Measurements from ENCODE around the gene SPRED2.
A peak's percentile ranks its signal among the peaks of the same experiment; 100 is the strongest.
"Not testable (repeated sequence)": the region's sequence is repeated elsewhere in the genome, so short reads cannot be mapped to it uniquely, and the experiment has no call there.

SPRED2 gene

GRCh38 chr2:65339648-65340047, 92.8 kb downstream of the SPRED2 start:
- Histone ChIP-seq H3K27ac (ENCODE audit: low read depth in 2 of 2, low read length in 2 of 2) (no peak overlapping the region), H3K9ac (ENCODE audit: low read depth in 1 of 2, low read length in 2 of 2) (no peak overlapping the region), H3K27me3 (ENCODE audit: control insufficient read depth in 2 of 2, insufficient read depth in 2 of 2, low read length in 2 of 2) (no peaks in the 10 kb centered on the region), H3K9me3 (ENCODE audit: control insufficient read depth in 2 of 2, low read length in 2 of 2) (no peaks in the 10 kb centered on the region), H3K4me3 (ENCODE audit: low read length in 2 of 2) (no peak overlapping the region), H3K4me1 (ENCODE audit: control insufficient read depth in 2 of 2, insufficient read depth in 2 of 2, low read length in 2 of 2) (no peaks in the 10 kb centered on the region), H3K36me3 (ENCODE audit: control insufficient read depth in 2 of 2, insufficient read depth in 2 of 2, low read length in 2 of 2) (peaks cover 2 to 4% of the 10 kb centered on the region in 2 donors)

DNA sequence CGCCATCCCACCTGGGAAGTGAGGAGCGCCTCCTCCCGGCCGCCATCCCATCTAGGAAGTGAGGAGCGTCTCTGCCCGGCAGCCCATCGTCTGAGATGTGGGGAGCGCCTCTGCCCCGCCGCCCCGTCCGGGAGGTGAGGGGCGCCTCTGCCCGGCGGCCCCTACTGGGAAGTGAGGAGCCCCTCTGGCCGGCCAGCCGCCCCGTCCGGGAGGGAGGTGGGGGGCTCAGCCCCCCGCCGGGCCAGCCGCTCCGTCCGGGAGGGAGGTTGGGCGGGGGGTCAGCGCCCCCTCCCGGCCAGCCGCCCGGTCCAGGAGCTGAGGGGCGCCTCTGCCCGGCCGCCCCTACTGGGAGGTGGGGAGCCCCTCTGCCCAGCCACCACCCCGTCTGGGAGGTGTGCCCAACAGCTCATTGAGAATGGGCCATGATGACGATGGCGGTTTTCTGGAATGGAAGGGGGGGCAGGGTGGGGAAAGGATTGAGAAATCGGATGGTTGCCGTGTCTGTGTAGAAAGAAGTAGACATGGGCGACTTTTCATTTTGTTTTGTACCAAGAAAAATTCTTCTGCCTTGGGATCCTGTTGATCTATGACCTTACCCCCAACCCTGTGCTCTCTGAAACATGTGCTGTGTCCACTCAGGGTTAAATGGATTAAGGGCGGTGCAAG, 93.4 kb downstream of the SPRED2 start:
- not testable (repeated sequence) for H3K4me3 ChIP-seq (ENCODE audit: low read length in 2 of 2); H3K27ac ChIP-seq (ENCODE audit: low read depth in 2 of 2, low read length in 2 of 2); H3K9me3 ChIP-seq (ENCODE audit: control insufficient read depth in 2 of 2, low read length in 2 of 2); H3K27me3 ChIP-seq (ENCODE audit: control insufficient read depth in 2 of 2, insufficient read depth in 2 of 2, low read length in 2 of 2); H3K36me3 ChIP-seq (ENCODE audit: control insufficient read depth in 2 of 2, insufficient read depth in 2 of 2, low read length in 2 of 2); H3K4me1 ChIP-seq (ENCODE audit: control insufficient read depth in 2 of 2, insufficient read depth in 2 of 2, low read length in 2 of 2); H3K9ac ChIP-seq (ENCODE audit: low read depth in 1 of 2, low read length in 2 of 2)

GRCh38 chr2:65337915-65338314, 94.5 kb downstream of the SPRED2 start:
- H3K36me3 ChIP-seq (ENCODE audit: control insufficient read depth in 2 of 2, insufficient read depth in 2 of 2, low read length in 2 of 2), result peaks cover 9 to 12% of the 10 kb centered on the region in 2 donors
- not testable (repeated sequence) for H3K9me3 ChIP-seq (ENCODE audit: control insufficient read depth in 2 of 2, low read length in 2 of 2); H3K9ac ChIP-seq (ENCODE audit: low read depth in 1 of 2, low read length in 2 of 2); H3K27ac ChIP-seq (ENCODE audit: low read depth in 2 of 2, low read length in 2 of 2); H3K4me1 ChIP-seq (ENCODE audit: control insufficient read depth in 2 of 2, insufficient read depth in 2 of 2, low read length in 2 of 2); H3K27me3 ChIP-seq (ENCODE audit: control insufficient read depth in 2 of 2, insufficient read depth in 2 of 2, low read length in 2 of 2); H3K4me3 ChIP-seq (ENCODE audit: low read length in 2 of 2)

DNA sequence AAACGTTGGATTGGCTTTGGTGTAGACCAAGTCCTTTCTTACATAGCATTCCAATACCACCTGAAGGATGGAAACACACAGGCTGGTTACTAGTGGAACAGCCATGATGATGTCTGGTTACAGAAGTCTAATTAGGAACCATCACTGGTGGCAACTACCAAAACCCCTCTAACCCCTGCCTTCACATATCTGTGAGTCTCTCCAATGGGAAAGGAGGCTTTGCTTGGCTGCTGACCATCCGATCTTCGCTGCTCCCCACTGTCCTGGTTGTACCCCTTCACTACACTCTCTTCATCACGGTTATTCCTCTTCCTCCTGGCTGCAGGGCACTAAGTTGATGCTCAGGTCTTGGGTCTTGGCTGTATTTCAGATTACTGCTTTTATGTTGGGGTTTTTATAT, 97.7 kb downstream of the SPRED2 start:
- Histone ChIP-seq H3K9me3 (ENCODE audit: control insufficient read depth in 2 of 2, low read length in 2 of 2) (no peaks in the 10 kb centered on the region), H3K27me3 (ENCODE audit: control insufficient read depth in 2 of 2, insufficient read depth in 2 of 2, low read length in 2 of 2) (no peaks in the 10 kb centered on the region), H3K9ac (ENCODE audit: low read depth in 1 of 2, low read length in 2 of 2) (no peak overlapping the region), H3K27ac (ENCODE audit: low read depth in 2 of 2, low read length in 2 of 2) (no peak overlapping the region), H3K4me1 (ENCODE audit: control insufficient read depth in 2 of 2, insufficient read depth in 2 of 2, low read length in 2 of 2) (no peaks in the 10 kb centered on the region), H3K36me3 (ENCODE audit: control insufficient read depth in 2 of 2, insufficient read depth in 2 of 2, low read length in 2 of 2) (peaks cover 11 to 27% of the 10 kb centered on the region in 2 donors), H3K4me3 (ENCODE audit: low read length in 2 of 2) (no peak overlapping the region)

DNA sequence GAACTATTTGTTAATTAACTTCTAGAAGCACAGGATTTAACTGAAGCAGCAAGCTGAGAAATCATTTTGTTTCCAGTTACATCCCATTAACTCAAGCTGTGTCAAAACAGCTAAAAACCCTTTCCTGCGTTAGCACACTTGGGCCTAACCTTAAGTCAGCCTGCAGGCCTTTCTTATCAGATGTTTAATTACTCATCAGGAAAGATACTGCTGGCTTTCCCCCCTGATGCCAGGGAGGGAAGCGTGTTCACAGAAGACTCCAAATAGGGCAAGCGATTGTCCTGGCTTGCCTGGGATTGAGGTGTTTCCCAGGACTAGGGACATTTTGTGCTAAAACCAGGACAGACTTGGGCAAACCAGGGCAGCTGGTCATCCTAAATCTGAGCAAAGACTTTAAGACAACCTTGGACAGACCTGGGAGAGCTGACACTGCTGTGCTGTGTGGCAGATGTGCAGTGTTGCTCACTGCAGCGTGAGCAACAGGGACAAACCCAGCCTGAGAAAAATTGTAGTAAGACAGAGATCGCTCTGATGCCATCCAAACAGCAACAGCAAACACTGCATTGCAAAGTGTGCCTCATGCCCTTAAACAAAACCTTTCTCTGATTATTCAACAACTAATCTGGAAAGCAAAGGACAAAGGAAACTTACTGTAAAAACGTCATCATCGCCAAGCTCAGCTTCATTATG, 100.9 kb downstream of the SPRED2 start:
- H3K9ac ChIP-seq (ENCODE audit: low read depth in 1 of 2, low read length in 2 of 2), result no peak overlapping the region
- H3K4me3 ChIP-seq (ENCODE audit: low read length in 2 of 2), result no peak overlapping the region
- peaks cover 18 to 31% of the 10 kb centered on the region in 2 donors for H3K36me3 ChIP-seq (ENCODE audit: control insufficient read depth in 2 of 2, insufficient read depth in 2 of 2, low read length in 2 of 2)
- no peaks in the 10 kb centered on the region for H3K27me3 ChIP-seq (ENCODE audit: control insufficient read depth in 2 of 2, insufficient read depth in 2 of 2, low read length in 2 of 2)
- H3K4me1 ChIP-seq (ENCODE audit: control insufficient read depth in 2 of 2, insufficient read depth in 2 of 2, low read length in 2 of 2), result no peaks in the 10 kb centered on the region
- H3K9me3 ChIP-seq (ENCODE audit: control insufficient read depth in 2 of 2, low read length in 2 of 2), result no peaks in the 10 kb centered on the region
- H3K27ac ChIP-seq (ENCODE audit: low read depth in 2 of 2, low read length in 2 of 2), result no peak overlapping the region

- no peaks in the 10 kb centered on the region for H3K27me3 ChIP-seq (ENCODE audit: control insufficient read depth in 2 of 2, insufficient read depth in 2 of 2, low read length in 2 of 2)
- H3K27ac ChIP-seq (ENCODE audit: low read depth in 2 of 2, low read length in 2 of 2), result no peak overlapping the region
- no peak overlapping the region for H3K9ac ChIP-seq (ENCODE audit: low read depth in 1 of 2, low read length in 2 of 2)
- H3K9me3 ChIP-seq (ENCODE audit: control insufficient read depth in 2 of 2, low read length in 2 of 2), result no peaks in the 10 kb centered on the region
- no peaks in the 10 kb centered on the region for H3K4me1 ChIP-seq (ENCODE audit: control insufficient read depth in 2 of 2, insufficient read depth in 2 of 2, low read length in 2 of 2)
- H3K4me3 ChIP-seq (ENCODE audit: low read length in 2 of 2), result no peak overlapping the region
- H3K36me3 ChIP-seq (ENCODE audit: control insufficient read depth in 2 of 2, insufficient read depth in 2 of 2, low read length in 2 of 2), result peaks cover 15 to 30% of the 10 kb centered on the region in 2 donors
Observed at GRCh38 chr2:65329525-65329924, 102.9 kb downstream of the SPRED2 start.

DNA sequence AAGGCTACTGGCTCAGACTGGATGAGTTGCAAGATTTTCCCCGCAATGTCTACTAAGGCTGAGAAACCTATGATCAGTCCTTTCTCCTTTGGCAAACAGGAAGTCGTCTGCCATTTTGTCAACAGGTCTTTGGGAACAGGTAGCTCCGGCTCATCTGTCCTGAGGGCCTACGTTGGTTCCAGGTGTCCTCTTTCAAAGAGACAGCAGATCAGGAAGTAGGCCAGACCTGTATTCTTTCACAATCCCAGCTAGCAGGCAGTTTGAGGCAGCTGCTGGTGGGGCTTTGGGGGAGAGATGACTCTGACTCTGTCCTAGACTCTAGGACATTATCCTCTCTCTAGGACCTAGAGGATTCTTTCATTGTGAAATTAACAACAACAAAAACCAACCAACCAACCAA, 106.1 kb downstream of the SPRED2 start:
- H3K36me3 ChIP-seq (ENCODE audit: control insufficient read depth in 2 of 2, insufficient read depth in 2 of 2, low read length in 2 of 2), result peaks cover 8 to 18% of the 10 kb centered on the region in 2 donors
- no peak overlapping the region for H3K27ac ChIP-seq (ENCODE audit: low read depth in 2 of 2, low read length in 2 of 2)

GRCh38 chr2:65325066-65325465, 107.3 kb downstream of the SPRED2 start:
- Histone ChIP-seq H3K9me3 (ENCODE audit: control insufficient read depth in 2 of 2, low read length in 2 of 2) (no peaks in the 10 kb centered on the region), H3K9ac (ENCODE audit: low read depth in 1 of 2, low read length in 2 of 2) (no peak overlapping the region), H3K27ac (ENCODE audit: low read depth in 2 of 2, low read length in 2 of 2) (no peak overlapping the region), H3K36me3 (ENCODE audit: control insufficient read depth in 2 of 2, insufficient read depth in 2 of 2, low read length in 2 of 2) (peaks cover 8 to 10% of the 10 kb centered on the region in 2 donors), H3K27me3 (ENCODE audit: control insufficient read depth in 2 of 2, insufficient read depth in 2 of 2, low read length in 2 of 2) (no peaks in the 10 kb centered on the region), H3K4me3 (ENCODE audit: low read length in 2 of 2) (no peak overlapping the region), H3K4me1 (ENCODE audit: control insufficient read depth in 2 of 2, insufficient read depth in 2 of 2, low read length in 2 of 2) (peaks cover 3 to 5% of the 10 kb centered on the region in 2 donors)

More for the DNA sequence above, 106.1 kb downstream of the SPRED2 start:
- no peak overlapping the region for H3K4me3 ChIP-seq (ENCODE audit: low read length in 2 of 2)
- no peak overlapping the region for H3K9ac ChIP-seq (ENCODE audit: low read depth in 1 of 2, low read length in 2 of 2)
- H3K4me1 ChIP-seq (ENCODE audit: control insufficient read depth in 2 of 2, insufficient read depth in 2 of 2, low read length in 2 of 2), result no peaks in the 10 kb centered on the region
- no peaks in the 10 kb centered on the region for H3K9me3 ChIP-seq (ENCODE audit: control insufficient read depth in 2 of 2, low read length in 2 of 2)
- H3K27me3 ChIP-seq (ENCODE audit: control insufficient read depth in 2 of 2, insufficient read depth in 2 of 2, low read length in 2 of 2), result no peaks in the 10 kb centered on the region

- Histone ChIP-seq H3K27ac (ENCODE audit: low read depth in 2 of 2, low read length in 2 of 2) (peak overlapping the region in 1 of 2 donors; percentile 43), H3K36me3 (ENCODE audit: control insufficient read depth in 2 of 2, insufficient read depth in 2 of 2, low read length in 2 of 2) (peaks cover 6 to 16% of the 10 kb centered on the region in 2 donors)
Observed at GRCh38 chr2:65320946-65321345, 111.5 kb downstream of the SPRED2 start.

GRCh38 chr2:65320042-65320725, 112.2 kb downstream of the SPRED2 start:
- peaks cover 6 to 7% of the 10 kb centered on the region in 2 donors for H3K4me1 ChIP-seq (ENCODE audit: control insufficient read depth in 2 of 2, insufficient read depth in 2 of 2, low read length in 2 of 2)
- H3K9ac ChIP-seq (ENCODE audit: low read depth in 1 of 2, low read length in 2 of 2), result no peak overlapping the region
- H3K27me3 ChIP-seq (ENCODE audit: control insufficient read depth in 2 of 2, insufficient read depth in 2 of 2, low read length in 2 of 2), result no peaks in the 10 kb centered on the region
- no peaks in the 10 kb centered on the region for H3K9me3 ChIP-seq (ENCODE audit: control insufficient read depth in 2 of 2, low read length in 2 of 2)
- H3K36me3 ChIP-seq (ENCODE audit: control insufficient read depth in 2 of 2, insufficient read depth in 2 of 2, low read length in 2 of 2), result peaks cover 6 to 18% of the 10 kb centered on the region in 2 donors
- no peak overlapping the region for H3K4me3 ChIP-seq (ENCODE audit: low read length in 2 of 2)
- H3K27ac ChIP-seq (ENCODE audit: low read depth in 2 of 2, low read length in 2 of 2), result peak overlapping the region; percentile 43 to 51

More at GRCh38 chr2:65320946-65321345, 111.5 kb downstream of the SPRED2 start:
- Histone ChIP-seq H3K27me3 (ENCODE audit: control insufficient read depth in 2 of 2, insufficient read depth in 2 of 2, low read length in 2 of 2) (no peaks in the 10 kb centered on the region), H3K4me3 (ENCODE audit: low read length in 2 of 2) (no peak overlapping the region), H3K9ac (ENCODE audit: low read depth in 1 of 2, low read length in 2 of 2) (no peak overlapping the region), H3K9me3 (ENCODE audit: control insufficient read depth in 2 of 2, low read length in 2 of 2) (no peaks in the 10 kb centered on the region), H3K4me1 (ENCODE audit: control insufficient read depth in 2 of 2, insufficient read depth in 2 of 2, low read length in 2 of 2) (peaks cover 6 to 7% of the 10 kb centered on the region in 2 donors)
